GM19395 (cell line): ENCODE measurements around the gene VPREB3.

Source experiments
- ATAC-seq: cut with Tn5 transposase; IDR thresholded peaks from one replicate; pipeline ENCODE4 v1.9.1; 2021; ENCODE audit warnings: mild to moderate bottlenecking, moderate library complexity; ENCODE audit not compliant: unreplicated experiment

Gene VPREB3

GRCh38 chr22:23754220-23754919 is at the start of gene VPREB3:
VPREB3 (minus strand) TSS chr22:23754425; CDS start chr22:23754363, 62 bp downstream.
- no peak for ATAC-seq

GRCh38 chr22:23803001-23803819 is 49.0 kb upstream of the VPREB3 start:
- no peak for ATAC-seq

DNA sequence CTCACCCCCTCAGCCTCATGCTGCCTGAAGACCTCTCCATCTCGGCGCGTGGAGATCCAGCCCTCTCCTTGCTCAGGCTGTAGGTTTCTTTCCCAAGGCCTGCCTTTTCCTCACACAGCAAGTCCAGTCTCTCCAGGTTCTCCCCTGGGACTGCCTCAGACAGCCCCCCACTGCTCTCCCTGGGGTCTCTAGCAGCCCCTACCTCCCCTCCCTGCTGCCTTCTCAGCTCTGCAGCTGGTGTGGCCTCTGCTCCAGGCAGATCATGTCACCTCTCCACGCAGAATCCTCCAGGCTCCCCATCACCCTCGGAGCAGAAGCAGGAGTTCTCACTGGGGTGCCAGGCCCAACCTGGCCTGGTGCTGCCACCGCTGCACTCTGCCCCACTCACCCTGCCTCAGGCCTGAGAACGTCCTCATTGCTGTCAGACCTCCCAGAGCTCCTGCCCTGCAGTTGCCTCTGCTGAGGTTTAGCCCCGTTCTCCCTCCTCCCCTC is 47.7 kb upstream of the VPREB3 start:
- no peak for ATAC-seq

DNA sequence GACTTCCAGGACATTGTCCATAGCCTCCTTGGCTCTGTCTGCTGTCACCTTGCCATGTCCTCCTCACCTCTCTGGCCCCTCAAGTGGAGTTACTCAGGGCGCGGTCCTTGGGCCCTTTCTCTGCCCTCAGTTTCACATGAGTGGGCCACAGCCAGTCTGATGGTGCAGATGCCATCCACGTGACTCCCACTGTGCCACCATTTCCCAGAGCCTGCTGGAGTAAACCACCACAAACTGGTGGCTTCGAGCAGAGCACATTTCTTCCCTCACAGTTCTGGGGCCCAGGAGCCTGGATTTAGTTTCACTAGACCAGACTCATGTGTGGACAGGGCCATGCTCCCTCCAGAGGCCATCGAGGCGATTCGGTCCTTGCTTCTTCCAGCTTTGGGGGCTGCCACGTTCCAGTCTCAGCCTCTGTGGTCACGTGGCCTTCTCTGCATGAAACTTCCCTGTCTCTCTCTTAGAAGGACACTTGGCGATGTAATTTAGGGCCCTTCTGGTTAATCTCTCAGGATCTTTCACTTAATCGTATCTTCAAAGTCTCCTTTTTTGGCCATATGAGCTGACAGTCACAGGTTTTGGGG is 47.1 kb upstream of the VPREB3 start:
- ATAC-seq, result no peak

- peak; percentile 59 for ATAC-seq
These were observed 46.3 kb upstream of the VPREB3 start for GRCh38 chr22:23800297-23801237.

GRCh38 chr22:23796461-23796860 is 42.2 kb upstream of the VPREB3 start:
- ATAC-seq, result no peak

GRCh38 chr22:23793326-23793725 is 39.1 kb upstream of the VPREB3 start:
- no peak for ATAC-seq

DNA sequence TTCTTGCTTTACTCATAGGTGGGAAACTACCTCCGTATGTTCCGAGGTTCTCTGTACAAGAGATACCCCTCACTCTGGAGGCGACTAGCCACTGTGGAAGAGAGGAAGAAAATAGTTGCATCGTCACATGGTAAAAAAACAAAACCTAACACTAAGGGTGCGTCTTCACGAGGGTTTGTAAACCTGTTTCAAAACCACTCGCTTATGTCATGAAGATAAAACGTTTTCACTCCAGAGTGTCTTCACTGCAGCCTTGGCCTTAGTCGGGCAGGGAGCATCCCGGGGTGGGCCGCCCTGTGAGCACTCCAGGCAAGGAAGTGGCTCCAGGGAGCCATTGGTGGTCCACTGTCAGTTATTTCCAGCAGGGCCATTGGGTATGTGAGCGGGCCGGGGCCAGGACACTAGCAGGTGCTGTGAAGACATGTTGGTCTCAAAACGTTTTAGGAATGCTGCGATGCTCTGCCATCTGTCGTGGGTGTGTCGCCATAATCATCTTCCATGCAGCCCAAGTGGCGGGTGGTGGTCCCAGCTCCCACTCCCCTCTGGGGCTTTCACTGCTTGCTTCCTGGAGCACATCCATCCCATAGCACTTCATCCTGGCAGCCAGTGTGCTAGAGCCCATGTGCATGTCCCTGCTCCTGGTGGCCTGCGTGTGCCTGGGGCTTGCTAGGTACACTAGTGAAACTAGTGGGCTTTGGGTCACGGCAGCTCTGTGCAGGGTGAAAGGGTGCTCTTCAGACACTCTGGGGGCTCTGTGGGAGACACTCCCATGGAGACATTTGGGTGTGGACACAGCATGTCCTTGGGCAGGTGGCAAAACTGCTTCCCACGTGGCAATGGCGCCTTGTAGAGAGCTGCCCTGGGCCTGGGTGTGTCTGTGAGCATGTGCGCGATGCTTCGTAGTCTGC is 37.8 kb upstream of the VPREB3 start:
- no peak for ATAC-seq

DNA sequence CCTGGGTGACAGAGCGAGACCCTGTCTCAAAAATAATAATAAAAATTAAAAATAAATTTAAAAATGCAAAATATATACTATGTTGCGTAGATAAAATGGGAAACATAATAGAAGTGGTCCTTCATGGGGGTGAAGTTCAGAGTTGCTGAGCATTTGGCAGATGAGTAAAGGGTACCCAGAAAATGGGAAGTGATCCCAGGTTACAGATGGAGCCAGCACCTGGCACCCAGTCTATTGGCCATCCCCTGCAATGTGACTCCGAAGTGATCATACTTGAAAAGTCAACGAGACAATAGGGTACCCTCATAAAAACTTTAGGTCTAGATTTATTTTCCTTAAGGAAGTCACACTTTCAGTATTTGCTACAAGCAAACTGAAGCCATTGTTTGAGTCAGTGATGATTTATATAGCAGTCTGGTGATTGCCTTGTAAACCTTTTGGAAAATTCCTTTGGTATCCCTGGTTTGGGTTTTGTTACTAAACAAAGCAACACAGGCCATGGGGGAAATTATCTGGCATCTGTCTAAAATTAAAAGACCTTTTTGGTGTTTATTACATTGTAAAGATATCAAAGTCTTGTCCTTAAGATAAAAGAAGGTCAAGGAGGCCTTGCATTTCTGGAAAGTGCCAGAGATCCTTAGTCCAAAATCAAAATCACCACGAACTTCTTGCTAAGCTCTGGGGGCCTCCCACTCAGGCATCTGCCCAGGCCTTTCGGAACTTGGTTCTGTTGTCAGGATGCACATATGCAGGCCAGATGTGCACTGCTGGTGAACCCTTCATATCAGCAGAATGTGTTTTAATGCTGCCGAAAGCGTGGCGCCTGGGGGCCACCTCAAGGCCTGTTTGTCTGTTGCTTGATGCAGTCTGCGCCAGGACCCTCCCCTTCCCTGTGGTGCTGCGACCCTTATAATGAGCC is 36.9 kb upstream of the VPREB3 start:
- no peak for ATAC-seq

- ATAC-seq, result no peak
These were observed 35.4 kb upstream of the VPREB3 start for GRCh38 chr22:23789638-23790037.

DNA sequence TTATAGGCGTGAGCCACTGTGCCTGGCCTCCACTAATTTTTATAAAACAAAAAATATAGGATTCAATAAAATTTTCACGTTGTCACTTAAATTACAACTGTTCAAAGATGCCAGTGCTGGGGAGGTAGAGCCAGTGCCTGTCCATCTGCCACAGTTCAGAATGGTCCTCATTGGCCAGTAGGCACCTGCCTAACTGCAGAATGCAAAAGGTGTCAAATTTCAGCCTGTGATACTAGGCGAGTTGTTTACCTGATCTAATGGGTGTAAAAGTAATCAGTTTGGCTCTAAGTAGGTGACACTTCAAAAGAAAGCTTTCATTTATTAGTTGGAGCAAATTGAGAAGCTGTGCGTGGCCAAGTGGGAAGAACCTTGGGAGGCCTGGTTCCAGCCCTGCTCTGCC is 34.9 kb upstream of the VPREB3 start:
- ATAC-seq, result no peak

GRCh38 chr22:23787910-23788309 is 33.7 kb upstream of the VPREB3 start:
- ATAC-seq, result no peak

DNA sequence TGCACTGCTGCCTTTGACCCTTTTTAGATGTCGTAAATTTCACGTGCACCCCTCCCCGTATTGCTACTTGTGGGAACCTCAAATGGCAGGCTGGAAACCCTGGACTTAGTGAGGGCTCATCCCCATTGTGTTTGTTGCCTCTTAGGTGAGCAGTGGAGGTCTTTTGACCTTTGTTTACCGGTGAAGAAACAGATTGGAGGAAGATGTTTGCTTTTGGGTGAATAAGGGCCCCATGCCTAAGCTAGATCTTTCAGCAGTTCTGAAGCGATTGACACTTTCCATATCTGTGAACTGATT is 33.3 kb upstream of the VPREB3 start:
- peak; percentile 22 for ATAC-seq

DNA sequence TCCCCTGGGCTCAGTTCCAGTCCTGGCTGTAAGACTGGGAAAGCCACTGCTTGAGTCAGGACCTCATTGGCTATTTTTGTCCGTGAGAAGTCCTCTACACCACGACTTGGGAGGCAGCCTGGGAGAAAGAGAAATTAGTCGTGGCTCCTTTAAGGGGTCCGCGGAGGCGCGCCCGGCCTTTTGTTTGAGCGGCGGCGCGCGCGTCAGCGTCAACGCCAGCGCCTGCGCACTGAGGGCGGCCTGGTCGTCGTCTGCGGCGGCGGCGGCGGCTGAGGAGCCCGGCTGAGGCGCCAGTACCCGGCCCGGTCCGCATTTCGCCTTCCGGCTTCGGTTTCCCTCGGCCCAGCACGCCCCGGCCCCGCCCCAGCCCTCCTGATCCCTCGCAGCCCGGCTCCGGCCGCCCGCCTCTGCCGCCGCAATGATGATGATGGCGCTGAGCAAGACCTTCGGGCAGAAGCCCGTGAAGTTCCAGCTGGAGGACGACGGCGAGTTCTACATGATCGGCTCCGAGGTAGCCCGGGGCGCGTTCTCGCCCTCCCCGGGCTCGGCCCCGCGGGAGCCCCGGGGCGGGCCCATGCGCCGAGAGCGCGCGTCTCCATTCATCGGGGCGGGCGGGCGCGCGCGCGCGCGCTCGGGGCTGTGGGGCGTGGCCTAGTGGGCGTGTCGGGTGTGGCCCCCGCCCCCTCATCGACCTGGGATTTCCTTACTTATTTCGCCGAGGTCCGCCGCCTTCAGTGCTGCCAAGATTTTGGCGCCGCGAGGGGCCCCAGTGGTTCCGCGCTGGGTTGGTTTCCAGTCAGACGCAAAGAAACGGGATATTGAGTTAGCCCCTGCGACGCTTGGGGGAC is 32.8 kb upstream of the VPREB3 start, which contains the start of gene SMARCB1:
TSS of gene SMARCB1 (plus strand) at position 215 of the 848 bp plus-strand sequence. CDS start at position 419, 204 bp downstream.
- peak; percentile 67 for ATAC-seq

- no peak for ATAC-seq
These were observed 32.1 kb upstream of the VPREB3 start for GRCh38 chr22:23786261-23786710.

- no peak for ATAC-seq
These were observed 30.0 kb upstream of the VPREB3 start for GRCh38 chr22:23784215-23784732.
